HEK293 (cell line): ENCODE data around the gene NPTXR.
A peak's percentile ranks its signal among the peaks of the same experiment; 100 is the strongest.

Source experiments
- CTCF ChIA-PET: fragments of 350-600 bp; formaldehyde crosslinking; extraction: SDS; loops from one replicate; lab custom pipeline; 2021; ENCODE audit warnings: antibody characterized with exemption; lab: Yijun Ruan, JAX
- POLR2A ChIA-PET: fragments of 300-600 bp; formaldehyde crosslinking; extraction: SDS; loops from one replicate; lab custom pipeline; 2020; ENCODE audit warnings: antibody characterized with exemption, inconsistent platforms; lab: Yijun Ruan, JAX
- H3K27ac ChIP-seq: fragments of 200-500 bp; sonication (Bioruptor generic); 2 replicates; pipeline ENCODE4 v1.5.1; 2014; ENCODE audit warnings: low read depth, low read length, control low read depth, inconsistent platforms; ENCODE audit errors: extremely low read depth
- H3K36me3 ChIP-seq, 2 experiments: fragments of 200-500 bp in 1 of 2; sonication (Bioruptor generic) in 1 of 2; 1 replicate in 1 of 2; 2 replicates in 1 of 2; pipeline ENCODE4 v1.5.1; 2014 to 2017; ENCODE audit warnings: inconsistent platforms in 2 of 2, low read length in 2 of 2; ENCODE audit not compliant: control insufficient read depth in 2 of 2, insufficient read depth in 1 of 2
- H3K4me1 ChIP-seq: fragments of 200-500 bp; sonication (Bioruptor generic); 2 replicates; pipeline ENCODE4 v1.5.1; 2014; ENCODE audit warnings: mild to moderate bottlenecking, low read length, inconsistent platforms; ENCODE audit not compliant: control insufficient read depth, insufficient read depth
- H3K4me3 ChIP-seq: 2 replicates; pipeline ENCODE4 v1.5.1; 2011; ENCODE audit warnings: low read depth, mild to moderate bottlenecking, control low read depth, low read length, moderate library complexity
- H3K9me3 ChIP-seq: fragments of 200-500 bp; sonication (Bioruptor generic); 2 replicates; pipeline ENCODE4 v1.5.1; 2014; ENCODE audit warnings: low read depth, low read length, inconsistent platforms; ENCODE audit not compliant: control insufficient read depth, insufficient read depth
- KLF9 ChIP-seq: fragments of 450-650 bp; formaldehyde crosslinking; IDR thresholded peaks from 2 replicates; pipeline ENCODE4 v1.5.1; 2016; ENCODE audit warnings: missing biosample characterization, missing genetic modification characterization, low read depth
- MYNN ChIP-seq: fragments of 450-650 bp; formaldehyde crosslinking; IDR thresholded peaks from 2 replicates; pipeline ENCODE4 v1.5.1; 2016; ENCODE audit warnings: missing biosample characterization, missing genetic modification characterization, borderline replicate concordance
- PATZ1 ChIP-seq: fragments of 450-650 bp; formaldehyde crosslinking; IDR thresholded peaks from 2 replicates; pipeline ENCODE4 v1.5.1; 2016; ENCODE audit warnings: missing biosample characterization, missing genetic modification characterization
- PBX3 ChIP-seq: sonication (generic); formaldehyde crosslinking; IDR thresholded peaks from 2 replicates; pipeline ENCODE4 v1.8.1; 2022; ENCODE audit warnings: mild to moderate bottlenecking, moderate library complexity, missing genetic modification reagents
- SCRT2 ChIP-seq: fragments of 450-650 bp; formaldehyde crosslinking; IDR thresholded peaks from 2 replicates; pipeline ENCODE4 v1.5.1; 2016; ENCODE audit warnings: missing biosample characterization, missing genetic modification characterization
- SP3 ChIP-seq: fragments of 450-650 bp; formaldehyde crosslinking; IDR thresholded peaks from 2 replicates; pipeline ENCODE4 v1.5.1; 2016; ENCODE audit warnings: missing biosample characterization, missing genetic modification characterization
- ZBTB20 ChIP-seq: fragments of 450-650 bp; formaldehyde crosslinking; IDR thresholded peaks from 2 replicates; pipeline ENCODE4 v1.5.1; 2016; ENCODE audit warnings: missing biosample characterization, missing genetic modification characterization
- ZBTB6 ChIP-seq: fragments of 450-650 bp; formaldehyde crosslinking; IDR thresholded peaks from 2 replicates; pipeline ENCODE4 v1.5.1; 2017; ENCODE audit warnings: missing biosample characterization, missing genetic modification characterization
- ZIC2 ChIP-seq: fragments of 450-650 bp; formaldehyde crosslinking; IDR thresholded peaks from 2 replicates; pipeline ENCODE4 v1.5.1; 2016; ENCODE audit warnings: missing biosample characterization, missing genetic modification characterization
- ZNF211 ChIP-seq: fragments of 450-650 bp; formaldehyde crosslinking; IDR thresholded peaks from 2 replicates; pipeline ENCODE4 v1.5.1; 2016; ENCODE audit warnings: low read depth, missing biosample characterization, missing genetic modification characterization
- ZNF600 ChIP-seq: fragments of 450-650 bp; formaldehyde crosslinking; IDR thresholded peaks from 2 replicates; pipeline ENCODE4 v1.5.1; 2016; ENCODE audit warnings: missing biosample characterization, missing genetic modification characterization
- ZNF639 ChIP-seq: fragments of 450-650 bp; formaldehyde crosslinking; IDR thresholded peaks from 2 replicates; pipeline ENCODE4 v1.5.1; 2016; ENCODE audit warnings: missing biosample characterization, missing genetic modification characterization
- ZNF664 ChIP-seq: fragments of 450-650 bp; formaldehyde crosslinking; IDR thresholded peaks from 2 replicates; pipeline ENCODE4 v1.5.1; 2016; ENCODE audit warnings: missing biosample characterization, missing genetic modification characterization
- ZNF792 ChIP-seq: fragments of 450-650 bp; formaldehyde crosslinking; IDR thresholded peaks from 2 replicates; pipeline ENCODE4 v1.5.1; 2016; ENCODE audit warnings: missing biosample characterization, missing genetic modification characterization
- ZSCAN30 ChIP-seq: fragments of 450-650 bp; IDR thresholded peaks from 2 replicates; pipeline ENCODE4 v1.5.1; 2018; ENCODE audit warnings: missing biosample characterization, mild to moderate bottlenecking, missing genetic modification characterization, moderate library complexity

The NPTXR gene

GRCh38 chr22:38843201-38843656 lies 599 bp downstream of the NPTXR start (continued):
- TF ChIP-seq KLF9 (tag by site-specific recombination) (no peak), ZIC2 (tag by site-specific recombination) (peak; percentile 67), PATZ1 (tag by site-specific recombination) (no peak), PBX3 (CRISPR knock-in tag) (0 out of 2 replicates have a peak, but pooled peaks have one; percentile 57), ZBTB20 (tag by site-specific recombination) (peak; percentile 56), ZNF639 (tag by site-specific recombination) (no peak), MYNN (tag by site-specific recombination) (no peak), ZBTB6 (tag by site-specific recombination) (peak; percentile 51; the same call in 1 of the 2 replicates), ZNF792 (tag by site-specific recombination) (no peak), ZSCAN30 (tag by site-specific recombination) (peak; percentile 60)

- H3K4me1 ChIP-seq = 0 out of 2 replicates have a peak, but pooled peaks cover 2% of the 10 kb centered on the region
- H3K9me3 ChIP-seq = no peaks in the 10 kb centered on the region
- peak overlapping the region; percentile 63; the same call in 1 of the 2 replicates for H3K27ac ChIP-seq
- H3K36me3 ChIP-seq = no peaks in the 10 kb centered on the region
- CTCF ChIA-PET = interaction anchor here (0.6 to 4.5 kb wide), 9 partner anchors 9 to 977 kb away, joined by 3 to 38 read pairs (median 4); no protein-coding TSS in a partner anchor
- TF ChIP-seq ZNF664 (tag by site-specific recombination) (peak; percentile 68; the same call in 1 of the 2 replicates), ZNF211 (tag by site-specific recombination) (no peak), ZNF600 (tag by site-specific recombination) (no peak)
- POLR2A ChIA-PET = interaction anchor here (0.6 to 2.7 kb wide), 7 partner anchors 11 to 477 kb away, joined by 3 to 19 read pairs (median 3); partner anchors contain the start of gene RPL3
- peak overlapping the region; percentile 42 for H3K4me3 ChIP-seq
These were observed 1.2 kb downstream of the NPTXR start for GRCh38 chr22:38842512-38843200.

- ChIA-PET POLR2A (no interaction called here), CTCF (interaction anchor here (0.9 to 4.5 kb wide), 4 partner anchors 18 to 75 kb away, joined by 3 to 38 read pairs (median 10); no protein-coding TSS in a partner anchor)
- Histone ChIP-seq H3K27ac (no peak overlapping the region), H3K36me3 (no peaks in the 10 kb centered on the region), H3K4me1 (0 out of 2 replicates have a peak, but pooled peaks cover 2% of the 10 kb centered on the region), H3K9me3 (no peaks in the 10 kb centered on the region), H3K4me3 (no peak overlapping the region)
- no peak for TF ChIP-seq SP3 (tag by site-specific recombination)
- peak; percentile 36; the same call in 1 of the 2 replicates for TF ChIP-seq SCRT2 (tag by site-specific recombination)
These were observed 2.2 kb downstream of the NPTXR start for GRCh38 chr22:38841635-38842034.
